ENCODE measurements around the gene STK16.

The STK16 gene

GRCh38 chr2:219249203-219249980 is 4.1 kb downstream of the STK16 start:
- Histone ChIP-seq H3K9me3 (replicated peaks in 1 of 2; ENCODE audit: control insufficient read depth in 2 of 2, insufficient read depth in 1 of 2, low read depth in 1 of 2, low read length in 2 of 2) (peaks cover 0 to 2% of the 10 kb centered on the region in 2 donors), H3K4ac (ENCODE audit: low read length) (no peak overlapping the region), H4K8ac (ENCODE audit: low read depth, low read length) (peak overlapping the region; percentile 54), H2BK12ac (ENCODE audit: low read length) (no peak overlapping the region), H2BK15ac (ENCODE audit: low read length) (no peak overlapping the region), H3K4me2 (ENCODE audit: insufficient read depth, low read length, poor library complexity, severe bottlenecking) (no peak overlapping the region), H3K14ac (ENCODE audit: low read length) (no peak overlapping the region), H2AK5ac (ENCODE audit: low read depth, low read length) (no peak overlapping the region), H3K4me3 (ENCODE audit: low read length in 2 of 2) (no peak overlapping the region), H3K27ac (replicated peaks; ENCODE audit: low read length) (no peak overlapping the region), H2BK5ac (ENCODE audit: low read length) (no peak overlapping the region), H3K23ac (ENCODE audit: low read depth, low read length, poor library complexity) (peak overlapping the region; percentile 46), H3K9ac (ENCODE audit: low read depth, low read length, poor library complexity) (no peak overlapping the region), H3K27me3 (ENCODE audit: control insufficient read depth in 3 of 3, insufficient read depth in 3 of 3, low read depth in 1 of 3, low read length in 3 of 3) (peaks cover 21 to 34% (median 34%) of the 10 kb centered on the region in 3 experiments), H2BK120ac (ENCODE audit: low read depth, low read length) (no peak overlapping the region), H3K4me1 (ENCODE audit: control insufficient read depth in 2 of 2, insufficient read depth in 1 of 2, low read depth in 1 of 2, low read length in 2 of 2) (peaks cover 18 to 24% of the 10 kb centered on the region in 2 donors), H2AFZ (ENCODE audit: low read length) (no peak overlapping the region), H3K79me1 (ENCODE audit: low read depth, low read length) (no peaks in the 10 kb centered on the region), H3K18ac (ENCODE audit: low read length) (no peak overlapping the region), H4K91ac (ENCODE audit: low read depth, low read length, poor library complexity) (no peak overlapping the region), H3K36me3 (replicated peaks in 1 of 2; ENCODE audit: control insufficient read depth in 2 of 2, insufficient read depth in 2 of 2, low read length in 2 of 2) (peaks cover 10 to 24% of the 10 kb centered on the region in 2 donors)
- DNase-seq (ENCODE audit: low spot score): no peak
- no CpG with 5 or more reads among the region's 7 CpGs for WGBS, 2 donors (ENCODE audit: extremely low coverage in 2 of 2, insufficient read length in 2 of 2, insufficient replicate concordance in 1 of 2)

- no peak overlapping the region for H3K27ac ChIP-seq (replicated peaks; ENCODE audit: low read length)
- WGBS, 2 donors (ENCODE audit: extremely low coverage in 2 of 2, insufficient read length in 2 of 2, insufficient replicate concordance in 1 of 2): no CpG with 5 or more reads among the region's 22 CpGs
- no peak overlapping the region for H2BK120ac ChIP-seq (ENCODE audit: low read depth, low read length)
- no peak overlapping the region for H3K14ac ChIP-seq (ENCODE audit: low read length)
- peak overlapping the region; percentile 81 for H4K91ac ChIP-seq (ENCODE audit: low read depth, low read length, poor library complexity)
- peaks cover 15 to 22% of the 10 kb centered on the region in 2 donors for H3K4me1 ChIP-seq (ENCODE audit: control insufficient read depth in 2 of 2, insufficient read depth in 1 of 2, low read depth in 1 of 2, low read length in 2 of 2)
- H2BK15ac ChIP-seq (ENCODE audit: low read length): no peak overlapping the region
- peak overlapping the region; percentile 44 for H2BK5ac ChIP-seq (ENCODE audit: low read length)
- H2AK5ac ChIP-seq (ENCODE audit: low read depth, low read length): no peak overlapping the region
- peaks cover 10 to 24% of the 10 kb centered on the region in 2 donors for H3K36me3 ChIP-seq (replicated peaks in 1 of 2; ENCODE audit: control insufficient read depth in 2 of 2, insufficient read depth in 2 of 2, low read length in 2 of 2)
- peak overlapping the region; percentile 3 for H3K9ac ChIP-seq (ENCODE audit: low read depth, low read length, poor library complexity)
- H3K4me2 ChIP-seq (ENCODE audit: insufficient read depth, low read length, poor library complexity, severe bottlenecking): no peak overlapping the region
- no peak overlapping the region for H2BK12ac ChIP-seq (ENCODE audit: low read length)
- peak overlapping the region; percentile 35 for H3K23ac ChIP-seq (ENCODE audit: low read depth, low read length, poor library complexity)
- H3K4me3 ChIP-seq (ENCODE audit: low read length in 2 of 2): peak overlapping the region in 1 of 2 donors; percentile 17
- no peak for DNase-seq (ENCODE audit: low spot score)
- no peak overlapping the region for H4K8ac ChIP-seq (ENCODE audit: low read depth, low read length)
- no peak overlapping the region for H2AFZ ChIP-seq (ENCODE audit: low read length)
- H3K9me3 ChIP-seq (replicated peaks in 1 of 2; ENCODE audit: control insufficient read depth in 2 of 2, insufficient read depth in 1 of 2, low read depth in 1 of 2, low read length in 2 of 2): peaks cover 0 to 2% of the 10 kb centered on the region in 2 donors
- H3K79me1 ChIP-seq (ENCODE audit: low read depth, low read length): no peaks in the 10 kb centered on the region
- no peak overlapping the region for H3K4ac ChIP-seq (ENCODE audit: low read length)
- no peak overlapping the region for H3K18ac ChIP-seq (ENCODE audit: low read length)
- H3K27me3 ChIP-seq (ENCODE audit: control insufficient read depth in 3 of 3, insufficient read depth in 3 of 3, low read depth in 1 of 3, low read length in 3 of 3): peaks cover 23 to 42% (median 42%) of the 10 kb centered on the region in 3 experiments
Measured at GRCh38 chr2:219250049-219250781, 4.9 kb downstream of the STK16 start.

- Histone ChIP-seq H3K4me1 (ENCODE audit: control insufficient read depth in 2 of 2, insufficient read depth in 1 of 2, low read depth in 1 of 2, low read length in 2 of 2) (peaks cover 12 to 18% of the 10 kb centered on the region in 2 donors), H3K23ac (ENCODE audit: low read depth, low read length, poor library complexity) (no peak overlapping the region), H4K91ac (ENCODE audit: low read depth, low read length, poor library complexity) (no peak overlapping the region), H2BK5ac (ENCODE audit: low read length) (no peak overlapping the region), H3K27me3 (ENCODE audit: control insufficient read depth in 3 of 3, insufficient read depth in 3 of 3, low read depth in 1 of 3, low read length in 3 of 3) (peaks cover 28 to 57% (median 55%) of the 10 kb centered on the region in 3 experiments), H2AFZ (ENCODE audit: low read length) (no peak overlapping the region), H3K4ac (ENCODE audit: low read length) (no peak overlapping the region), H3K9ac (ENCODE audit: low read depth, low read length, poor library complexity) (no peak overlapping the region), H3K4me3 (ENCODE audit: low read length in 2 of 2) (no peak overlapping the region), H2BK12ac (ENCODE audit: low read length) (no peak overlapping the region), H3K18ac (ENCODE audit: low read length) (no peak overlapping the region), H3K9me3 (replicated peaks in 1 of 2; ENCODE audit: control insufficient read depth in 2 of 2, insufficient read depth in 1 of 2, low read depth in 1 of 2, low read length in 2 of 2) (peaks cover 0 to 2% of the 10 kb centered on the region in 2 donors), H3K79me1 (ENCODE audit: low read depth, low read length) (peaks cover 2% of the 10 kb centered on the region), H2AK5ac (ENCODE audit: low read depth, low read length) (no peak overlapping the region), H3K14ac (ENCODE audit: low read length) (no peak overlapping the region), H3K4me2 (ENCODE audit: insufficient read depth, low read length, poor library complexity, severe bottlenecking) (no peak overlapping the region), H4K8ac (ENCODE audit: low read depth, low read length) (no peak overlapping the region), H3K27ac (replicated peaks; ENCODE audit: low read length) (no peak overlapping the region), H2BK15ac (ENCODE audit: low read length) (no peak overlapping the region), H2BK120ac (ENCODE audit: low read depth, low read length) (no peak overlapping the region), H3K36me3 (replicated peaks in 1 of 2; ENCODE audit: control insufficient read depth in 2 of 2, insufficient read depth in 2 of 2, low read length in 2 of 2) (peaks cover 9 to 22% of the 10 kb centered on the region in 2 donors)
- WGBS, 2 donors (ENCODE audit: extremely low coverage in 2 of 2, insufficient read length in 2 of 2, insufficient replicate concordance in 1 of 2): no CpG with 5 or more reads among the region's 6 CpGs
- no peak for DNase-seq (ENCODE audit: low spot score)
Measured at GRCh38 chr2:219251656-219252055, 6.4 kb downstream of the STK16 start.

- Histone ChIP-seq H3K36me3 (replicated peaks in 1 of 2; ENCODE audit: control insufficient read depth in 2 of 2, insufficient read depth in 2 of 2, low read length in 2 of 2) (peaks cover 9 to 18% of the 10 kb centered on the region in 2 donors), H4K91ac (ENCODE audit: low read depth, low read length, poor library complexity) (no peak overlapping the region), H2BK12ac (ENCODE audit: low read length) (no peak overlapping the region), H3K4me3 (ENCODE audit: low read length in 2 of 2) (no peak overlapping the region), H3K4me1 (ENCODE audit: control insufficient read depth in 2 of 2, insufficient read depth in 1 of 2, low read depth in 1 of 2, low read length in 2 of 2) (peaks cover 12 to 18% of the 10 kb centered on the region in 2 donors), H3K9me3 (replicated peaks in 1 of 2; ENCODE audit: control insufficient read depth in 2 of 2, insufficient read depth in 1 of 2, low read depth in 1 of 2, low read length in 2 of 2) (peaks cover 0 to 2% of the 10 kb centered on the region in 2 donors), H3K18ac (ENCODE audit: low read length) (no peak overlapping the region), H2BK120ac (ENCODE audit: low read depth, low read length) (no peak overlapping the region), H2BK5ac (ENCODE audit: low read length) (no peak overlapping the region), H3K4me2 (ENCODE audit: insufficient read depth, low read length, poor library complexity, severe bottlenecking) (no peak overlapping the region), H2AFZ (ENCODE audit: low read length) (no peak overlapping the region), H3K14ac (ENCODE audit: low read length) (no peak overlapping the region), H3K79me1 (ENCODE audit: low read depth, low read length) (peaks cover 2% of the 10 kb centered on the region), H2BK15ac (ENCODE audit: low read length) (no peak overlapping the region), H4K8ac (ENCODE audit: low read depth, low read length) (no peak overlapping the region), H3K27me3 (ENCODE audit: control insufficient read depth in 3 of 3, insufficient read depth in 3 of 3, low read depth in 1 of 3, low read length in 3 of 3) (peaks cover 28 to 59% (median 55%) of the 10 kb centered on the region in 3 experiments), H3K9ac (ENCODE audit: low read depth, low read length, poor library complexity) (peak overlapping the region; percentile 55), H3K4ac (ENCODE audit: low read length) (no peak overlapping the region), H2AK5ac (ENCODE audit: low read depth, low read length) (no peak overlapping the region), H3K23ac (ENCODE audit: low read depth, low read length, poor library complexity) (peak overlapping the region; percentile 13), H3K27ac (replicated peaks; ENCODE audit: low read length) (no peak overlapping the region)
- no peak for DNase-seq (ENCODE audit: low spot score)
- WGBS, 2 donors (ENCODE audit: extremely low coverage in 2 of 2, insufficient read length in 2 of 2, insufficient replicate concordance in 1 of 2): no CpG with 5 or more reads among the region's 5 CpGs
Measured at GRCh38 chr2:219252084-219252483, 6.8 kb downstream of the STK16 start.

All from neuronal stem cell (in vitro differentiated cells).